ENCODE results near the gene TPBGL. TPM values are rescaled to one million over a fixed set of nuclear protein-coding genes. Genes with fewer than 3 reads are reported as not detected.

Gene TPBGL
- total and polyA plus RNA-seq, 9 donors: 0.13 to 0.47 (median 0.27) TPM; not detected in 2

- no peak overlapping the region for H3K27ac ChIP-seq
- intact Hi-C loops (cut with DNase I): loop anchor here in 2 of 4 donors (5.0 kb wide), 2 partner anchors 49 to 59 kb away; partner anchors contain the start of gene SLCO2B1 (in 1 of the 2)
- no peaks in the 10 kb centered on the region for H3K4me1 ChIP-seq (ENCODE audit: insufficient read depth)
- WGBS, 3 donors: 80 to 91% (median 83%) methylated on average over 3 of the region's 3 CpGs
- H3K4me3 ChIP-seq: no peak overlapping the region
- TF ChIP-seq EP300 (IDR thresholded peaks at IDR 0.05) (no peak), CTCF (IDR thresholded peaks at IDR 0.05) (no peak), POLR2A (IDR thresholded peaks at IDR 0.05) (no peak)
- H3K36me3 ChIP-seq: no peaks in the 10 kb centered on the region
- no peaks in the 10 kb centered on the region for H3K9me3 ChIP-seq
- DNase-seq: no peak
- H3K27me3 ChIP-seq: no peaks in the 10 kb centered on the region
Measured at GRCh38 chr11:75201771-75202170, 38.8 kb upstream of the TPBGL start.

- no peaks in the 10 kb centered on the region for H3K4me1 ChIP-seq (ENCODE audit: insufficient read depth)
- DNase-seq: no peak
- intact Hi-C loops (cut with DNase I): loop anchor here in 2 of 4 donors (5.0 kb wide), 2 partner anchors 50 to 60 kb away; partner anchors contain the start of gene SLCO2B1 (in 1 of the 2)
- 91 to 94% (median 91%) methylated on average over 6 of the region's 6 CpGs for WGBS, 3 donors
- no peak for TF ChIP-seq EP300 (IDR thresholded peaks at IDR 0.05)
- TF ChIP-seq CTCF (IDR thresholded peaks at IDR 0.05): no peak
- no peak for TF ChIP-seq POLR2A (IDR thresholded peaks at IDR 0.05)
- no peaks in the 10 kb centered on the region for H3K36me3 ChIP-seq
- no peak overlapping the region for H3K27ac ChIP-seq
- H3K27me3 ChIP-seq: no peaks in the 10 kb centered on the region
- H3K9me3 ChIP-seq: no peaks in the 10 kb centered on the region
- H3K4me3 ChIP-seq: no peak overlapping the region
Measured at GRCh38 chr11:75202195-75202594, 38.4 kb upstream of the TPBGL start.

DNA sequence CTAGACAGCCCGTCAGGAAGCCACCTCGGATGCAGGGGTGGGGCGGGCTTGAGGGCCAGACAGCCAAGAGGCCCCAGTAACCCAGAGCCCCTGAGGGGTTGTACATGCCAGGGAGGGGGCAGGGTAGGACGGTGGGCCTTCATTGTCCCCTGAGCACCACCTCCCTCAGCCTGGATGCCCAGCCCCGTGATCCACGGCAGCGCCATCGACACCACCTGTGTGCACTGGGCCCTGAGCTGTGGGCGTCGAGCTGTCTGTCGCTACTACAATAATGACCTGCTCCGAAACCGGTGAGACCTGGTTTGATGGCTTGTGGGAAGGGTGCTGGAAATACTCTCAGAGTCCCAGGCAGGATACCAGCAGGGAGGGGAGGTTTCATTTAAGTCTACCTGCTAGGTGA is 37.4 kb upstream of the TPBGL start:
- Histone ChIP-seq H3K9me3 (no peaks in the 10 kb centered on the region), H3K4me1 (ENCODE audit: insufficient read depth) (no peaks in the 10 kb centered on the region), H3K27ac (no peak overlapping the region), H3K36me3 (no peaks in the 10 kb centered on the region), H3K27me3 (no peaks in the 10 kb centered on the region), H3K4me3 (no peak overlapping the region)
- 88 to 91% (median 89%) methylated on average over 13 of the region's 13 CpGs for WGBS, 3 donors
- no peak for TF ChIP-seq CTCF (IDR thresholded peaks at IDR 0.05)
- TF ChIP-seq EP300 (IDR thresholded peaks at IDR 0.05): no peak
- no peak for TF ChIP-seq POLR2A (IDR thresholded peaks at IDR 0.05)
- DNase-seq: no peak
- intact Hi-C loops (cut with DNase I): loop anchor here in 2 of 4 donors (5.0 kb wide), 2 partner anchors 51 to 61 kb away; partner anchors contain the start of gene SLCO2B1 (in 1 of the 2)

DNA sequence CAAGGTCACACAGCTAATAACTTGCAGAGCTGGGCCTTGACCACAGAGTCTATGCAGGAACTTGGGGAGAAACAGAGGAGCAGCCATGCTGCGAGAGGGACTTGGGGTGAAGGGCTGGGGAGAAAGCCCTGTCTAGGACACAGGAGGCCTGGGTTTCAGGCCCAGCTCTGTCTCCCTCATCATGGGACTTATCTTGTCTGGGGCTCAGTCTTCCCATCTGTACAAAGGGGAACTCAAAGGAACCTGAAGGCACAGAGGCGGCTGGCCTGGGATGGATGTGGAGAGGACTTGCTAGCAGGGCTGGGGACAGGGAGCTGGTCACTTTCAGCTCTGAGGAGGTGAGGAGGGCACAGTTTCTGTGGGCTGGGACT is 36.9 kb upstream of the TPBGL start:
- DNase-seq: no peak
- H3K36me3 ChIP-seq: no peaks in the 10 kb centered on the region
- TF ChIP-seq EP300 (IDR thresholded peaks at IDR 0.05): no peak
- intact Hi-C loops (cut with DNase I): loop anchor here in 2 of 4 donors (5.0 kb wide), 2 partner anchors 51 to 61 kb away; partner anchors contain the start of gene SLCO2B1 (in 1 of the 2)
- H3K27ac ChIP-seq: no peak overlapping the region
- H3K27me3 ChIP-seq: no peaks in the 10 kb centered on the region
- 96 to 100% (median 98%) methylated on average over 2 of the region's 2 CpGs for WGBS, 3 donors
- H3K9me3 ChIP-seq: no peaks in the 10 kb centered on the region
- no peaks in the 10 kb centered on the region for H3K4me1 ChIP-seq (ENCODE audit: insufficient read depth)
- no peak overlapping the region for H3K4me3 ChIP-seq

DNA sequence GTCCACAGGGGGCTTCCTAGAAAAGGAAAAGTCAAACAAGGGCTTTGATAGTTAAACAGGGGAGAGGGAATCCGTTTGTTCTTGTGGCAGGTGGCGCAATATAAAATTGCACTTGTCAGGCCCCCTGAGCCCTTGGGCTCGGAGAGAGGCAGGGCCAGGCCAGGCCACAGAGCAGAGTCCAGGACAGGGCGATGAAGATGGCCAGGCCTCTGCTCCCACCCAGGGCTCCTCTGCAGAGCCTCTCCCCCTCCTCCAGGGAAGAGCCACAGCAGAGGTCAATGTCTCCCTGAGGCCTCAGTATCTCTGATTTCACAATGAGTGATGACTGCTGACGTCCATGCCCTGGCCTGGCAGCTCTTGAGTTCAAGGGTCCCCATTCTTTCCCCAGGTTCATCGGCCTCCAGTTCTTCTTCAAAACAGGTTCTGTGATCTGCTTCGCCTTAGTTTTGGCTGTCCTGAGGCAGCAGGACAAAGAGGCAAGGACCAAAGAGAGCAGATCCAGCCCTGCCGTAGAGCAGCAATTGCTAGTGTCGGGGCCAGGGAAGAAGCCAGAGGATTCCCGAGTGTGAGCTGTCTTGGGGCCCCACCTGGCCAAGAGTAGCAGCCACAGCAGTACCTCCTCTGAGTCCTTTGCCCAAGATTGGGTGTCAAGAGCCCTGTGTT is 36.4 kb upstream of the TPBGL start:
- TF ChIP-seq POLR2A (IDR thresholded peaks at IDR 0.05) (no peak), EP300 (IDR thresholded peaks at IDR 0.05) (no peak), CTCF (IDR thresholded peaks at IDR 0.05) (no peak)
- Histone ChIP-seq H3K9me3 (no peaks in the 10 kb centered on the region), H3K4me3 (no peak overlapping the region), H3K27me3 (no peaks in the 10 kb centered on the region), H3K27ac (no peak overlapping the region), H3K36me3 (no peaks in the 10 kb centered on the region), H3K4me1 (ENCODE audit: insufficient read depth) (no peaks in the 10 kb centered on the region)
- WGBS, 3 donors: 87 to 90% (median 89%) methylated on average over 10 of the region's 10 CpGs
- intact Hi-C loops (cut with DNase I): loop anchor here in 2 of 4 donors (5.0 kb wide), 2 partner anchors 52 to 62 kb away; partner anchors contain the start of gene SLCO2B1 (in 1 of the 2)
- no peak for DNase-seq

All from ovary (tissue), 9 donors.